Neural progenitor cell (in vitro differentiated cells): ENCODE measurements around the gene INO80. TPM values are rescaled to one million over a fixed set of nuclear protein-coding genes. Genes with fewer than 3 reads are reported as not detected.

Experiments
- DNase-seq: peaks from one replicate; pipeline ENCODE4 v3.0.0-alpha.2; 2016; ENCODE audit warnings: low spot score
- H2AFZ ChIP-seq: fragments of 200-600 bp; sonication (generic); replicated peaks from 2 replicates; pipeline ENCODE4 v1.6.1; 2016; ENCODE audit warnings: antibody characterized with exemption
- H3F3A ChIP-seq: fragments of 200-600 bp; sonication (generic); 2 replicates; pipeline ENCODE4 v1.6.1; 2016; ENCODE audit warnings: antibody characterized with exemption, low read depth
- H3K27ac ChIP-seq: fragments of 200-600 bp; sonication (generic); 2 replicates; pipeline ENCODE4 v1.5.1; 2016; ENCODE audit warnings: mild to moderate bottlenecking
- H3K27me3 ChIP-seq: fragments of 200-600 bp; sonication (generic); 2 replicates; pipeline ENCODE4 v1.6.1; 2016; ENCODE audit warnings: mild to moderate bottlenecking, moderate library complexity
- H3K36me3 ChIP-seq: fragments of 200-600 bp; sonication (generic); 2 replicates; pipeline ENCODE4 v1.5.1; 2016
- H3K4me1 ChIP-seq: fragments of 200-600 bp; sonication (generic); 2 replicates; pipeline ENCODE4 v1.6.1; 2016; ENCODE audit warnings: mixed run types
- H3K4me2 ChIP-seq: fragments of 200-600 bp; sonication (generic); 2 replicates; pipeline ENCODE4 v1.6.1; 2016
- H3K4me3 ChIP-seq: fragments of 200-600 bp; sonication (generic); 2 replicates; pipeline ENCODE4 v1.5.1; 2016
- H3K79me2 ChIP-seq: fragments of 200-600 bp; sonication (generic); 2 replicates; pipeline ENCODE4 v1.6.1; 2016; ENCODE audit warnings: low read depth
- H3K9ac ChIP-seq: fragments of 200-600 bp; sonication (generic); 2 replicates; pipeline ENCODE4 v1.6.1; 2016
- H3K9me3 ChIP-seq: fragments of 200-600 bp; sonication (generic); 2 replicates; pipeline ENCODE4 v1.5.1; 2016; ENCODE audit warnings: low read depth
- H4K20me1 ChIP-seq: fragments of 200-600 bp; sonication (generic); 2 replicates; pipeline ENCODE4 v1.6.1; 2016; ENCODE audit warnings: low read depth
- H3K27ac Mint-ChIP-seq: 3 replicates; pipeline ENCODE4 v1.8.0; 2021; ENCODE audit warnings: mixed read lengths
- H3K27me3 Mint-ChIP-seq: 2 replicates; pipeline ENCODE4 v1.8.0; 2022; ENCODE audit warnings: low read depth, mild to moderate bottlenecking, inconsistent platforms, moderate library complexity, mixed read lengths; ENCODE audit not compliant: insufficient read depth
- H3K36me3 Mint-ChIP-seq: 3 replicates; pipeline ENCODE4 v1.8.0; 2021; ENCODE audit warnings: mixed read lengths
- H3K4me1 Mint-ChIP-seq: 3 replicates; pipeline ENCODE4 v1.8.0; 2021; ENCODE audit warnings: mixed read lengths
- H3K4me3 Mint-ChIP-seq: 3 replicates; pipeline ENCODE4 v1.8.0; 2021; ENCODE audit warnings: mild to moderate bottlenecking, moderate library complexity, mixed read lengths
- H3K9me3 Mint-ChIP-seq: 3 replicates; pipeline ENCODE4 v1.8.0; 2020; ENCODE audit warnings: mixed read lengths
- EZH2 ChIP-seq: fragments of 200-600 bp; sonication (generic); IDR thresholded peaks from 2 replicates; pipeline ENCODE4 v1.6.1; 2017; ENCODE audit warnings: antibody characterized with exemption, mild to moderate bottlenecking, moderate library complexity
- EZH2phosphoT487 ChIP-seq: fragments of 200-600 bp; sonication (generic); IDR thresholded peaks from 2 replicates; pipeline ENCODE4 v1.6.1; 2017; ENCODE audit warnings: antibody characterized with exemption
- total RNA-seq: library from RNA; depleted of rRNA; stranded (reverse); fragments of >200 nt; gene quantifications from 2 replicates; pipeline ENCODE4 v1.2.3, GENCODE V29; 2015; ENCODE audit warnings: low replicate concordance
- TF ChIP-seq, protein P1 (sequence below): fragments of 200-600 bp; sonication (generic); IDR thresholded peaks from 2 replicates; pipeline ENCODE4 v1.5.1; 2017; ENCODE audit warnings: antibody characterized with exemption, mild to moderate bottlenecking

Gene INO80, protein sequence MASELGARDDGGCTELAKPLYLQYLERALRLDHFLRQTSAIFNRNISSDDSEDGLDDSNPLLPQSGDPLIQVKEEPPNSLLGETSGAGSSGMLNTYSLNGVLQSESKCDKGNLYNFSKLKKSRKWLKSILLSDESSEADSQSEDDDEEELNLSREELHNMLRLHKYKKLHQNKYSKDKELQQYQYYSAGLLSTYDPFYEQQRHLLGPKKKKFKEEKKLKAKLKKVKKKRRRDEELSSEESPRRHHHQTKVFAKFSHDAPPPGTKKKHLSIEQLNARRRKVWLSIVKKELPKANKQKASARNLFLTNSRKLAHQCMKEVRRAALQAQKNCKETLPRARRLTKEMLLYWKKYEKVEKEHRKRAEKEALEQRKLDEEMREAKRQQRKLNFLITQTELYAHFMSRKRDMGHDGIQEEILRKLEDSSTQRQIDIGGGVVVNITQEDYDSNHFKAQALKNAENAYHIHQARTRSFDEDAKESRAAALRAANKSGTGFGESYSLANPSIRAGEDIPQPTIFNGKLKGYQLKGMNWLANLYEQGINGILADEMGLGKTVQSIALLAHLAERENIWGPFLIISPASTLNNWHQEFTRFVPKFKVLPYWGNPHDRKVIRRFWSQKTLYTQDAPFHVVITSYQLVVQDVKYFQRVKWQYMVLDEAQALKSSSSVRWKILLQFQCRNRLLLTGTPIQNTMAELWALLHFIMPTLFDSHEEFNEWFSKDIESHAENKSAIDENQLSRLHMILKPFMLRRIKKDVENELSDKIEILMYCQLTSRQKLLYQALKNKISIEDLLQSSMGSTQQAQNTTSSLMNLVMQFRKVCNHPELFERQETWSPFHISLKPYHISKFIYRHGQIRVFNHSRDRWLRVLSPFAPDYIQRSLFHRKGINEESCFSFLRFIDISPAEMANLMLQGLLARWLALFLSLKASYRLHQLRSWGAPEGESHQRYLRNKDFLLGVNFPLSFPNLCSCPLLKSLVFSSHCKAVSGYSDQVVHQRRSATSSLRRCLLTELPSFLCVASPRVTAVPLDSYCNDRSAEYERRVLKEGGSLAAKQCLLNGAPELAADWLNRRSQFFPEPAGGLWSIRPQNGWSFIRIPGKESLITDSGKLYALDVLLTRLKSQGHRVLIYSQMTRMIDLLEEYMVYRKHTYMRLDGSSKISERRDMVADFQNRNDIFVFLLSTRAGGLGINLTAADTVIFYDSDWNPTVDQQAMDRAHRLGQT (N-terminal part only)
- total RNA-seq = 14.8 and 25.4 TPM in 2 replicates

DNA sequence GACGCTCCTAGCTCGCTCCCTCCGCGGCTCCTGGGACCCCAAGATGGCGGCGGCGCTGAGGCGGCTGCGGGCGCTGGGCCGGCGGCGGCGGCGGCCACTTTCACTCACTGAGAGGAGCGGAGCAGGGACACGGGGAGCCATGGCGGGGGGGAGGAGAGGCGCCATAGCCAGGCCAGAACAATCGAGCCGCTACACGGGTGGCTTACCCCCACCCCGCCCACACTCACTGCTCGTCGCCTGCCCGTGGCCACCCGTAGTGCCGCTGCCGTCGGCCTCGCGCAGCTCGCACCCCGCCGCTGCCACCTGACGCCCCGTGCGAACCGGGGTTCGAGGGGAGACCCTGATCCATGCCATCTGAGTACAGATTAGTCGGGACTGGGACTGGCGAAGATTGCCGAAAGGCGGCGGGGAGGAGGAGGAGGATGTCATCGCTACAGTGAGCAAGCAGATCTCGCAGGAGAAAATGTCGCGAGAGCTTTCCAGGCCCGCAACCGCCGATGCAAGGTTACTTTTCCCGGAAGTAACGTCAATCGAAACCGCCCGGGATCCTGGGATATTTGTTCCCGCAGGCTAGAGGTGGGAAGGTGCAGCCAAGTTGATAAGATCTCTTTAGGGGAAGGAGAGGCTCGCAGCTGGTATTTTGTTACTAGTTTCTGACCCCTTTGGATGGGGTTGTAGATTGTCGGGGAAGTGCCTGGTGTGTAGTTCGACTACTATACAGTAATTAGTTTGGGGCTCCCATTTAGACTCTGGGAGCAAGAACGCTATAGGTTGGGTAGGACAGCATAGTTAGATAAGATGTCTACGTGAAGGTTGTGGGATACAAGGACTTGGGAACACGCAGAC lies at the start of gene INO80:
TSS of gene INO80 (minus strand) at position 165 of the 846 bp plus-strand sequence. CDS start 19,970 bp downstream, outside the sequence.
- Mint-ChIP-seq H3K4me1 (peaks cover 13% of the 10 kb centered on the region), H3K36me3 (peaks cover 2% of the 10 kb centered on the region), H3K27ac (peak within 1 kb of the TSS; percentile 98), H3K9me3 (no peaks in the 10 kb centered on the region), H3K27me3 (peaks cover 4% of the 10 kb centered on the region), H3K4me3 (peak within 1 kb of the TSS; percentile 95)
- Histone ChIP-seq H3K79me2 (peaks cover 53% of the 10 kb centered on the region), H3K4me3 (peak within 1 kb of the TSS; percentile 97), H3K9me3 (no peaks in the 10 kb centered on the region), H3K36me3 (no peaks in the 10 kb centered on the region), H4K20me1 (peaks cover 13% of the 10 kb centered on the region), H3K27ac (peak within 1 kb of the TSS; percentile 98), H3F3A (peaks cover 18% of the 10 kb centered on the region), H3K4me2 (peak within 1 kb of the TSS; percentile 93), H2AFZ (peak within 1 kb of the TSS; percentile 96), H3K27me3 (no peaks in the 10 kb centered on the region), H3K9ac (peak within 1 kb of the TSS; percentile 97), H3K4me1 (peaks cover 9% of the 10 kb centered on the region)
- TF ChIP-seq EZH2phosphoT487 (no peak), EZH2 (peak; percentile 6)
- peak; percentile 98 for DNase-seq

DNA sequence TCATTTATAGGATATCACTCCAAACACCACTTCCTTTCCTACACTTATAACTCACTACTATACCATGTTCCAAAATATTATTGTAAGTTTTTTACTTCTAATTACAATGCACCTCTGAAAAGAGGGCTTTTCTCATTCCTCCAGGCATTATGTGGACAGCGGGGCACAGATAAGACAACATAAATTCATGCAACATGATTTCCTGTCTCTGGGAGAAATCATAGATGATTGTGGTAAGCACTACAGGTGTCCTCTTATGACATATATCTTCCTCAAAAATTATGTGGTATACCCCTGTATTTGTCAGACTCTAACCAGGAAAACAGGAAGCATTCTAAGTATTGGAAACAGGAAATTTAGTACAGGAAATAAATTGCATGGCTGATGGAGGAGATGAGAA lies 45.7 kb upstream of the INO80 start:
- Mint-ChIP-seq H3K9me3 (no peaks in the 10 kb centered on the region), H3K4me1 (no peaks in the 10 kb centered on the region), H3K4me3 (no peak overlapping the region), H3K36me3 (no peaks in the 10 kb centered on the region), H3K27me3 (peaks cover 4% of the 10 kb centered on the region), H3K27ac (no peak overlapping the region)
- H3K79me2 ChIP-seq = no peaks in the 10 kb centered on the region
- H3K27ac ChIP-seq = no peak overlapping the region
- H3K4me3 ChIP-seq = no peak overlapping the region
- H2AFZ ChIP-seq = no peak overlapping the region
- H3K4me2 ChIP-seq = no peak overlapping the region
- H3K9ac ChIP-seq = no peak overlapping the region
- no peaks in the 10 kb centered on the region for H3K36me3 ChIP-seq
- H3K4me1 ChIP-seq = no peaks in the 10 kb centered on the region
- H3F3A ChIP-seq = no peaks in the 10 kb centered on the region
- H3K27me3 ChIP-seq = no peaks in the 10 kb centered on the region
- no peak for DNase-seq
- no peak for TF ChIP-seq EZH2phosphoT487
- H3K9me3 ChIP-seq = no peaks in the 10 kb centered on the region
- H4K20me1 ChIP-seq = no peaks in the 10 kb centered on the region

DNA sequence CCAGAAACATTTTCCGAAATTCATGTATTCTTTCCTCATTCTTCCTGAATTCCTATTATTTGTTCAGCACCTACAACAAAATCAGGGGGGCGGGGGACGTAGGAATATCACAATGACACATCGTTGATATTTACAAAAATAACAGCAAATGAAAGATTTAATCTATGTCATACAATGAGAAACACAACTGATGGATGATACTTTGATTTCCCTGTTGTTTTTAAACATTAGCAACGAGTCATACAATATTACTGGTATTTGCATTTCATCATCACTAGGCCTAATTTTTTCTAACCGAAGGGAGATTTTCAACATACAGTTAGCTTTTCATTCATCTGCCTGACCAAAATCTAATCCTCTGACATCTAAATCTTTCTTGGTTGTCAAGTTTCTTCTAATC lies 45.3 kb upstream of the INO80 start:
- H3K27me3 Mint-ChIP-seq = peaks cover 4% of the 10 kb centered on the region
- H3K79me2 ChIP-seq = no peaks in the 10 kb centered on the region
- H3K27me3 ChIP-seq = no peaks in the 10 kb centered on the region
- H3K27ac Mint-ChIP-seq = no peak overlapping the region
- H3K36me3 Mint-ChIP-seq = no peaks in the 10 kb centered on the region
- no peaks in the 10 kb centered on the region for H3K36me3 ChIP-seq
- H2AFZ ChIP-seq = no peak overlapping the region
- no peak overlapping the region for H3K4me3 Mint-ChIP-seq
- H3K27ac ChIP-seq = no peak overlapping the region
- H3K4me3 ChIP-seq = no peak overlapping the region
- H3K4me2 ChIP-seq = no peak overlapping the region
- H3K9me3 ChIP-seq = no peaks in the 10 kb centered on the region
- TF ChIP-seq, protein P1, sequence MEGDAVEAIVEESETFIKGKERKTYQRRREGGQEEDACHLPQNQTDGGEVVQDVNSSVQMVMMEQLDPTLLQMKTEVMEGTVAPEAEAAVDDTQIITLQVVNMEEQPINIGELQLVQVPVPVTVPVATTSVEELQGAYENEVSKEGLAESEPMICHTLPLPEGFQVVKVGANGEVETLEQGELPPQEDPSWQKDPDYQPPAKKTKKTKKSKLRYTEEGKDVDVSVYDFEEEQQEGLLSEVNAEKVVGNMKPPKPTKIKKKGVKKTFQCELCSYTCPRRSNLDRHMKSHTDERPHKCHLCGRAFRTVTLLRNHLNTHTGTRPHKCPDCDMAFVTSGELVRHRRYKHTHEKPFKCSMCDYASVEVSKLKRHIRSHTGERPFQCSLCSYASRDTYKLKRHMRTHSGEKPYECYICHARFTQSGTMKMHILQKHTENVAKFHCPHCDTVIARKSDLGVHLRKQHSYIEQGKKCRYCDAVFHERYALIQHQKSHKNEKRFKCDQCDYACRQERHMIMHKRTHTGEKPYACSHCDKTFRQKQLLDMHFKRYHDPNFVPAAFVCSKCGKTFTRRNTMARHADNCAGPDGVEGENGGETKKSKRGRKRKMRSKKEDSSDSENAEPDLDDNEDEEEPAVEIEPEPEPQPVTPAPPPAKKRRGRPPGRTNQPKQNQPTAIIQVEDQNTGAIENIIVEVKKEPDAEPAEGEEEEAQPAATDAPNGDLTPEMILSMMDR = no peak
- TF ChIP-seq EZH2phosphoT487 (no peak), EZH2 (no peak)
- DNase-seq = no peak
- no peaks in the 10 kb centered on the region for H4K20me1 ChIP-seq
- H3F3A ChIP-seq = no peaks in the 10 kb centered on the region
- H3K9me3 Mint-ChIP-seq = no peaks in the 10 kb centered on the region
- H3K4me1 Mint-ChIP-seq = no peaks in the 10 kb centered on the region
- H3K4me1 ChIP-seq = no peaks in the 10 kb centered on the region
- no peak overlapping the region for H3K9ac ChIP-seq
